A204.1 (cell line): Measurements from ENCODE around the gene CCDC124.

Experiments used
- FAIRE-seq: peaks from 2 replicates; lab custom pipeline; 2012; peaks lifted over from hg19 to GRCh38; lab: Jason Lieb, UNC

Gene CCDC124

GRCh38 chr19:17953869-17954268 is 21.1 kb downstream of the CCDC124 start:
- no peak for FAIRE-seq

GRCh38 chr19:17954401-17954800 is 21.6 kb downstream of the CCDC124 start:
- FAIRE-seq: no peak

GRCh38 chr19:17957149-17957849 is 24.5 kb downstream of the CCDC124 start:
- no peak for FAIRE-seq

- FAIRE-seq: no peak
Observed at GRCh38 chr19:17957885-17958284, 25.1 kb downstream of the CCDC124 start.

- FAIRE-seq: no peak
Observed at GRCh38 chr19:17963936-17964691, 31.3 kb downstream of the CCDC124 start.

GRCh38 chr19:17965370-17966128 is 32.7 kb downstream of the CCDC124 start:
- no peak for FAIRE-seq

- FAIRE-seq: no peak
Observed at GRCh38 chr19:17966129-17966483, 33.3 kb downstream of the CCDC124 start.

GRCh38 chr19:17966550-17967256 is 33.9 kb downstream of the CCDC124 start, which contains the start of gene KCNN1:
TSS of gene KCNN1 (plus strand) at chr19:17967107. CDS start at chr19:17973889, 6,782 bp downstream.
- FAIRE-seq: no peak

GRCh38 chr19:17967257-17968051 is 34.6 kb downstream of the CCDC124 start:
- no peak for FAIRE-seq

- FAIRE-seq: no peak
Observed at GRCh38 chr19:17968362-17968761, 35.5 kb downstream of the CCDC124 start.

GRCh38 chr19:17969096-17969792 is 36.4 kb downstream of the CCDC124 start:
- no peak for FAIRE-seq

GRCh38 chr19:17972230-17972629 is 39.4 kb downstream of the CCDC124 start:
- FAIRE-seq: no peak

- FAIRE-seq: no peak
Observed at GRCh38 chr19:17973759-17974158, 40.9 kb downstream of the CCDC124 start.

GRCh38 chr19:17974551-17974950 is 41.7 kb downstream of the CCDC124 start:
- FAIRE-seq: no peak

- no peak for FAIRE-seq
Observed at GRCh38 chr19:17975032-17975431, 42.2 kb downstream of the CCDC124 start.

- FAIRE-seq: no peak
Observed at GRCh38 chr19:17977021-17977420, 44.2 kb downstream of the CCDC124 start.

- no peak for FAIRE-seq
Observed at GRCh38 chr19:17977488-17977887, 44.7 kb downstream of the CCDC124 start.

- FAIRE-seq: no peak
Observed at GRCh38 chr19:17981611-17982010, 48.8 kb downstream of the CCDC124 start.

GRCh38 chr19:17982430-17982829 is 49.6 kb downstream of the CCDC124 start:
- FAIRE-seq: no peak

- FAIRE-seq: no peak
Observed at GRCh38 chr19:17985037-17985818, 52.4 kb downstream of the CCDC124 start.
